DMS53 treated with DMSO at 0.1 percent for 48 hours (cell line): ENCODE data around the gene HGFAC.

ENCODE experiments used
- DNase-seq: peaks from one replicate; lab custom pipeline; 2025; ENCODE audit not compliant: unreplicated experiment; lab: John Stamatoyannopoulos, UW

Gene HGFAC

GRCh38 chr4:3472411-3473141, 30.8 kb downstream of the HGFAC start:
- no peak for DNase-seq

GRCh38 chr4:3473181-3473950, 31.6 kb downstream of the HGFAC start:
- DNase-seq, result no peak

GRCh38 chr4:3473996-3474765, 32.4 kb downstream of the HGFAC start:
- no peak for DNase-seq

- no peak for DNase-seq
Measured at GRCh38 chr4:3475041-3475712, 33.4 kb downstream of the HGFAC start.

GRCh38 chr4:3475713-3476260, 34.0 kb downstream of the HGFAC start:
- DNase-seq, result no peak

- DNase-seq, result no peak
Measured at GRCh38 chr4:3476341-3476747, 34.6 kb downstream of the HGFAC start.

GRCh38 chr4:3476936-3477749, 35.4 kb downstream of the HGFAC start:
- DNase-seq, result no peak

GRCh38 chr4:3477750-3478430, 36.1 kb downstream of the HGFAC start:
- DNase-seq, result no peak

- no peak for DNase-seq
Measured at GRCh38 chr4:3478446-3479357, 36.9 kb downstream of the HGFAC start.

- DNase-seq, result no peak
Measured at GRCh38 chr4:3479358-3480101, 37.8 kb downstream of the HGFAC start.

GRCh38 chr4:3480528-3481112, 38.9 kb downstream of the HGFAC start:
- peak; percentile 82 for DNase-seq

GRCh38 chr4:3481113-3481531, 39.4 kb downstream of the HGFAC start:
- DNase-seq, result no peak

- DNase-seq, result peak; percentile 34
Measured at GRCh38 chr4:3481783-3482393, 40.1 kb downstream of the HGFAC start.

GRCh38 chr4:3482707-3483106, 40.9 kb downstream of the HGFAC start:
- DNase-seq, result no peak

- no peak for DNase-seq
Measured at GRCh38 chr4:3483471-3483921, 41.7 kb downstream of the HGFAC start.

- peak; percentile 41 for DNase-seq
Measured at GRCh38 chr4:3484057-3484973, 42.5 kb downstream of the HGFAC start.
